NCI-H748 (cell line): ENCODE results near the gene ALPL.
"Not testable (repeated sequence)": the region's sequence is repeated elsewhere in the genome, so short reads cannot be mapped to it uniquely, and the experiment has no call there.

Experiments used
- DNase-seq: peaks from one replicate; lab custom pipeline; 2025; ENCODE audit not compliant: unreplicated experiment; lab: John Stamatoyannopoulos, UW

The ALPL gene

GRCh38 chr1:21509351-21510112 lies at the start of gene ALPL:
TSS of gene ALPL (plus strand) at chr1:21509423. CDS start at chr1:21554082, 44,659 bp downstream.
- no peak for DNase-seq

- not testable (repeated sequence) for DNase-seq
These were observed 44.1 kb upstream of the ALPL start for GRCh38 chr1:21465127-21465526.

- DNase-seq = not testable (repeated sequence)
These were observed 41.3 kb upstream of the ALPL start for GRCh38 chr1:21467946-21468345.

GRCh38 chr1:21468599-21468998 lies 40.6 kb upstream of the ALPL start:
- DNase-seq = peak; percentile 13

- no peak for DNase-seq
These were observed 39.6 kb upstream of the ALPL start for GRCh38 chr1:21469581-21469980.

- no peak for DNase-seq
These were observed 36.4 kb upstream of the ALPL start for GRCh38 chr1:21472861-21473260.

- no peak for DNase-seq
These were observed 30.9 kb upstream of the ALPL start for GRCh38 chr1:21478356-21478755.

GRCh38 chr1:21483881-21484280 lies 25.3 kb upstream of the ALPL start:
- not testable (repeated sequence) for DNase-seq

- no peak for DNase-seq
These were observed 20.1 kb upstream of the ALPL start for GRCh38 chr1:21489146-21489545.

GRCh38 chr1:21490774-21491487 lies 18.3 kb upstream of the ALPL start:
- peak; percentile 33 for DNase-seq

GRCh38 chr1:21491488-21492355 lies 17.5 kb upstream of the ALPL start:
- peak; percentile 85 for DNase-seq

- DNase-seq = peak; percentile 57
These were observed 16.9 kb upstream of the ALPL start for GRCh38 chr1:21492356-21492625.

- DNase-seq = no peak
These were observed 15.0 kb upstream of the ALPL start for GRCh38 chr1:21494196-21494595.

GRCh38 chr1:21495225-21495820 lies 13.9 kb upstream of the ALPL start:
- no peak for DNase-seq

GRCh38 chr1:21496063-21496462 lies 13.2 kb upstream of the ALPL start:
- DNase-seq = no peak

- DNase-seq = no peak
These were observed 12.3 kb upstream of the ALPL start for GRCh38 chr1:21496886-21497285.

- DNase-seq = no peak
These were observed 11.7 kb upstream of the ALPL start for GRCh38 chr1:21497466-21498061.

GRCh38 chr1:21499283-21499950 lies 9.8 kb upstream of the ALPL start:
- no peak for DNase-seq

GRCh38 chr1:21503706-21504377 lies 5.4 kb upstream of the ALPL start:
- DNase-seq = no peak

- no peak for DNase-seq
These were observed 2.4 kb upstream of the ALPL start for GRCh38 chr1:21506804-21507203.
